Activated CD8-positive, alpha-beta memory T cell treated with anti-CD3 and anti-CD28 coated beads, Interleukin-2, amount 50 U/mL, for 1 hour (primary cell): Measurements from ENCODE around the gene UTP11.
"Not testable (repeated sequence)": the region's sequence is repeated elsewhere in the genome, so short reads cannot be mapped to it uniquely, and the experiment has no call there.

ENCODE experiments used
- DNase-seq: peaks from one replicate; pipeline ENCODE4 v3.0.0-alpha.2; 2020; ENCODE audit errors: extremely low read depth

UTP11 gene

DNA sequence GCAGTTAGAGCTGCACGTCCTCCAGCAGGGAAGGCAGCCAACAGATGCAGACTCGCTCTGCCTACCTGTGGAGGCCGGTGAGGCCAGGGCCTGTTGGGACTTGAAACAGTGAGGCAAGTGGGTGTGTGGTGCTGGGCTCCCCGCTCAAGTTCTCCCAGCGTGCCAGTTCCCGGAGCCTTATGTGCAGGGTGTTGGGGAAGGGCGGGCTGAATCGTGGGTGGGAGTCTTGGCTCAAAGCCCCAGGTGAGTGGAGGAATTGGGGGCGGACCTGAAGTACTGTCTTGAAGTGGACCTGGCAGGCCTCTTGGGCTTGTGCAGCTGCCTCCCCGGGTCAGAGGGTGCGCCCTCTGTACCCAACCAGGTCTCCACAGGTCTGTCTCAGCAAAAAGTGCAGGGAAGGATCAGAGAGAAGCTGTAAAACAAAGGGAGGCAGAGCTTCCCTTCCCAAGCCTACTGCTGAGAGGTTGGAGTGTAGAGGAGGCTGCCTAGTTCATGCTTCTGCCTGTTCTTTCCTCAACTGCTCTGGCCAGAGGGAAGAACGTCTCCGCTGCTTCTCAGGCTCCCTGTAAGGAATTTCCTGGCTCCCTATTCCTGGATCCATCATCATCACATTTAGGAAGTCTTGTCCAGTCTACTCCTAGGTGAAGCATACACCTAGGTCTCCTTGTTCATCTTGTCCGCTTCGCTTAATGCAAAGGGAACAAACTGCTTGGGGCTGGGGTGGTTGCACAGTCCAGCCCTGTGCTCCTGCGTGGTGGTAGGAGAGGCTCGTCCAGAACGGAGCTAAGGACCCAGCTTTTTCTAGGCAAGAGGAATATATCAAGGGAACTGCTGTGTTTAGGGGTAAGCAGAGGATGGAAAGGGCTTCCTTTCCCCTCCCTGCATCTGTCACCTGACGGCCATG lies 14.9 kb downstream of the UTP11 start:
- no peak for DNase-seq

DNA sequence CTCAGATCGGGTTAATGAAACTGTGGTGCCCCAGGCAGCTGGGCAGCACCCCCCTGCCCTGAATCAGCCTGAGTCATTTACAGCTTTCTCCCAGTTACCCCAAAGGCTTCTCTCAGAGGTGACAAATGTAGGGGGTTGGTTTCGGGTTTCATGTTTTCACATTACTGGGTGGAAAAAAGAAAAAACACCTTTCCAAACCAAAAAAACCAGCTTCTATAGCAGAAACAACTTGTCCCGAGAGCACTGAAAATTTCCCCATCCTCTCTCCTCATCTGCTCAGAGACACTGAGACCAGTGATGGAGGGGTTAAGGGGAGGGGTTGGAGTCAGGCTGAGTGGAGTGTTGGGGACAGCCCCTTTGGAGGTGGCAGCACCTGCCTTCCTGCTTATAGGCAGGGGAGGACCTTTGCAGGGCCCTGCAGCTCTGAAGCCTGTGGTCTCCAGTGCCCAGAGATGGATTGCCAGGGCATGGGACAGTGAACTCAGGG lies 15.6 kb downstream of the UTP11 start:
- DNase-seq: no peak

DNA sequence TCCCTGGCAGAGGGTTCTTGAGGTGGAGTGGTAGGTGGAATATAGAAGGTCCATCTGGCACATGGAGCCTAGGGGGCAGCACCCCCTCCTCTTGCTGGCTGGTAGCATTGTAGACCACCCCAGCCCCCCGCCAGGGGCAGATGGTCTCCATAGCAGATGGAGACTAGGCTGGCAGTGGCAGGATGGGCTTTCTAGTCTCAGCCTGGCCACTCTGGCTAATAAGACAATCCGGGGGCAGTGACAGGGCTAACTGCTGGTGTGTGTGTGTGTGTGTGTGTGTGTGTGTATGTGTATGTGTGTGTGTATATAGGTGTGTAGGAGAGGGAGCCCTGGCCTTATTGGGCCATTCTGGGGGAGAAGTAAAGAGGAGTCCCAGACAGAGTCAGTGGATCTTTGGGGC lies 16.1 kb downstream of the UTP11 start:
- DNase-seq: no peak

DNA sequence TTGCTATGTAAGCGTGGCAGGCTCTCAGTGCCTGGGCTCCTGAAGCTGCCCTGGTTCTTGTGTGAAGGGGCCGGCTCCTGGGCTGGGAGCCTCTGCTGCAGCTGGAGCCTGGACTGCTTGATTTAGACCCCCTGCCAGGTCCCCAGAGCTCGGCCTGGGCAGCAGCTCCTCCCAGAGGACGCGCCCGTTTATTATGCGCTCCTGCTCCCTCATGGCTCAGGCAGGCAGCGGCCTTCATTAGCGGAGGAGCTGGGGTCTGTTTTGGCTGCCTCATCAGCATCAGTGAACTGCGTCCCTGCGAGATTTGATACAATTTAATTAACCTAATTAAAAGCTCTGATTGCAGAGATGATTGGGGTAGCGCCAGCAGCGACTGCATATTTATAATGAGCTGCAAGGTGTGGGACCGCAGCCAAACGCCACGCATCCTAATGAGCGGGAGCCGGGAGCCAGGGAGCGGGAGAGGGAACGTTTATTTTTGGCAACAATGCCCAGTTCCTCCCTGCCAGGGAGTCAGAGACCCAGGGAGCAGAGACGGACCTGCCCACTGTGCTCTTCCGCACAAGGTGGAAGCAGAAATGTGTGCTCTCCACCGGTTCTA lies 16.6 kb downstream of the UTP11 start:
- DNase-seq: no peak

DNA sequence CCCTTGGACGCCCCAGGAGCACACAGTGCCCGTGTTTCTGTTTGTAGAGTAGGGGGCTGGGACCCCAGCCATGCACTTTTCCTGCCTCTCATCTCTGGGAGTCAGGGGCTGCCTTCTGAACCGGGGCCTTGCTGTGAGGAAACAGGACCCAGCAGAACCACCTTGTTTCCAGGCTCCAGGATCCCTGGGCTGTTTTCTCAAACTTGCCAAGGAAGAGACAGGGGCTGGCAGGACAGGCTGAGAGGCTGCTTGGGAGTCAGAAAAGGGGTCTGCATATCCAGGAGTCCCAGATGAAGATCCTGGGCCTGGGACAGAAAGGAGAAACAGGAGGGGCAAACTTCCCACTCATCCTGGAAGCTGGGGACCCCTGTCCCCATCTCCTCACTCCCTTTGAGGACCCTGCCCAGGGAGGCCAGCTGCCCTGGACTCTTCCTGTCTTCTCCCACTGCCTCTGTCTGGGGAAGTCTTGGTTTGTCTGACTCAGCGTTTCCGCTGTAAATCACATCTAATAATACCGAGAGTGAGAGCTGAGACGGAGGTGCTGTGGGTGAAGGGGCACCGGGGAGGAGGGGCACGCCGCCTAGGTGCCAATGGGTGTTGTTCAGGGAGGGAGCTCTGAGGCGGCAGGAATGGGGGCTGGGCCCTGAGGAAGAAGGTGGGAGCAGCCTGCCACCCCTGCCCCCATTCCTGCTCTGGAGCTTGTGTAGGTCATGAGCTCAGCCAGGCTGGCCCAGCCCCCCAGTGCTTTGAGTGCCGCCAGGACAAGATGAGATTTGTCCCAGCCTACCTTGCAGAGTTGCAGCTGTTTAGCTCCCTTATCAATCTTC lies 17.4 kb downstream of the UTP11 start:
- no peak for DNase-seq

DNA sequence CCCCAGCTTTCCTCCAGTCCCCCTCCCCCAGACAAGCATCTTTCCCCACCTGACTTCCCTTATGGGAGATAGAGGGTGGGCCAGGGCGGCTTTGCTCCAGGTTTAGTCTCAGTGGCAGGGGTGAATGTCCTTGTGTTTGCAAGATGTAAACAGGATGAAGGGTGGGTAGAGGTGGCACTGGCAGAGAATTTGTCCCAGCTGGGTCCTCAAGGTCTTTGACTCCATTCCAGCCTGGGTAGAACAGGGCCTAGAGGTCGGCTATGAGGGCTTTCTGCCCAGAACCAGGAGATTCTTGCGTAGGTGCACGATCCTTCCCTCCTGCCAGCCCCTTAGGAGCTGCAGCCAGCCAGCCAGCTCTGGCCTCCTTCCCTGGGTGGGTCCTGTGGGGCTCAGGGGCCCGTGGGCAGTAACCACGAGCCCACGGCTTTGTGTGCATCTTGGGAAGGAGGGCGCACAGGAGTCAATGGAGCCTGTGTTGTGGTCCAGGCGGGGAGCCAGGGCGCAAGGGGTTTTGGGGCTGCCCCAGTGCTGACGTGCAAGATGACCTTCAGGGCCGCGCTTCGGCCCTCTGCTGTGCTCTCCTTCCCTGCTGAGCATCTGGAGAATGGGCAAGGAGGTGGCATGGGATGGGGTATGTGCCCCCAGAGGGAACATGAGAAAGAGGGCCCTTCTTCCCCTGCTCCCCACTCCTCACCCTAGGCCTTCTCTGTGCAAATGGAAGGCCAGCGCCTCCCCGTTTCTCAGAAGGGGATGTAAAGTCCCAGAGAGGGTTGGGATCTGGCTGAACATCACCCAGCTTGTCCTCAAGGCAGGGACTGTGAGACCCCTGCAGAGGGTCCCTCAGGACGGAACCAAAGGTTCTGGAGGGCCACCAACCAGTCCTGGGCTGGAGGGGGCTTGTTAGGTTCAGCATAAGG lies 18.3 kb downstream of the UTP11 start:
- DNase-seq: no peak

DNA sequence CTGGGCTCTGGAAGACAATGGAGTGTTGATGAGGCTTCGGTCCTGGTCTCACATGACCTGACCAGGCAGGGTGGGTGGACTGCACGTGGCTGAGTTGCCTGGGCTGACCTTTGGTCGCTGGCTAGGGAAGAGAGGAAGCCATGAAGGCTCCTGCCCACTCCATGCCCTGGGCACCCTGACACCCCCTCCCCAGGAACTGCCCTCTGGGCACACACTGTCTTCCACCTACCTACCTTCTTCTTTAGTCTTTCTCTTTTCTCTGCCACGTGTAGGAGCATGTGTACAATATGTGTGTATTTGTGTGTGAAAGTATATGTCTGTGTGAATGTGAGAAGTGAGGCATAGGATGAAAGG lies 19.0 kb downstream of the UTP11 start:
- no peak for DNase-seq

DNA sequence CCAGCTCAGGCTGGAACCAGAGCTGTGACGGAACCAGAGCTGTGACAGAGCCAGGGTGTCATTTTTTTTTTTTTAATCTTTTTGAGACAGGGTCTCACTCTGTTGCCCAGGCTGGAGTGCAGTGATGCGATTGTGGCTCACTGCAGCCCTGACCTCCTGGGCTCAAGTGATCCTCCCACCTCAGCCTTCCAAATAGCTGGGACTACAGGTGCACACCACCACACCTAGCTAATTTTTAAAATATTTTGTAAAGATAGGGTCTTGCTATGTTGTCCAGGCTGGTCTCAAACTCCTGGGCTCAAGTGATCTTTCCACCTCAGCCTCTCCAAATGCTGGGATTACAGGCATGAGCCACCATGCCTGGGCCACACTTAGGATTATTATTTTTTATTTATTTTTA lies 20.5 kb downstream of the UTP11 start:
- DNase-seq: not testable (repeated sequence)

DNA sequence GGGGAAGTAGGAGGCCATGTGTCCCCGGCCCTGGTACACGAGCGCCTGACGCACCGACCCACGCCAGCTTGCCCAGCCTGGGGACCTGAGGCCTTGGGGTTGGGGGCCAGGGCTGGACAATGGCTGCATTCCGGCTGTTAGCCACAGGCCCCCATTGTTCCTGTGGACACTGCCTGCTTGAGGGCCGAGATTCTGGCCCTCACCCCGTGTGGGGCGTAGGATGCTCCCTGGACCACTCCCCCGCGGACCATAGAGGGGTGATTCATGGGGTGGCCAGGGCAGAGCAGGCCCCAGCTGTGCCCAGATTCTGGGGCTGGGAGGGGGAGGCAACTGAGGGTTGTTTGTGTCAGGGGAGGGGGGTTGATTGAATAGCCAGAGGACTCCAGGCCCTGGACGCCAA lies 22.3 kb downstream of the UTP11 start:
- no peak for DNase-seq

DNA sequence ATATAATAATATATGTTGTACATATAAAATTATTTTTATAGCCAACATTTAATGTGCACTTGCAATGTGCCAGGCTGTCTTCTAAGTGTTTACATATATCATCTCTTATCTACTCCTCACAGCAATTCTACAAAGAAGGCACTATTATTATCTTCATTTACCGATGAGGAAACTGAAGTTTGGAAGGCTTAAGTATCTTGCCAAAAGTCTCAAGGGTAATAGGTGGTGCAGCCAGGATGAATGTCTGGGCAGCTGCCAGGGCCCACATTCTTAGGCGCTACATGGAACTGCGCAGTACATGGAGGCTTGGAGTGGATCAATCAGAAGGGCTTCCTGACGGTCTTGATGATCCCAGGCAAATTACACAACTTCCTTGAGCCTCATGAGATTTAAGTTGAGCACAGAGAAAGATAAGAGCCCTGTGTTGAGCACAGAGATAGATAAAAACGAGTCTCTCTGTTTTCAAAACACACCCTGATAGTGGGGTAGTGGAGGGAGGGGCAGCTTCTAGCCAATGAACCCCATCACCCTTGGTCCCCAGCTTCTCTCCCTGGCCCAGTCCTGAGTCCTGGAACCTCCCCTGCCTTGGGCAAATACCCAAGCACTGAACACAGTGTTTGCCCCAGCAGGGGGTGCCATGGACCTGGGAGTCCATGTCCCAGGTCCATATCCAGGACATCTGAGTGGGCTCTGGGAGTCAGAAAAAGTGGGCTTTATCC lies 24.8 kb downstream of the UTP11 start:
- no peak for DNase-seq

DNA sequence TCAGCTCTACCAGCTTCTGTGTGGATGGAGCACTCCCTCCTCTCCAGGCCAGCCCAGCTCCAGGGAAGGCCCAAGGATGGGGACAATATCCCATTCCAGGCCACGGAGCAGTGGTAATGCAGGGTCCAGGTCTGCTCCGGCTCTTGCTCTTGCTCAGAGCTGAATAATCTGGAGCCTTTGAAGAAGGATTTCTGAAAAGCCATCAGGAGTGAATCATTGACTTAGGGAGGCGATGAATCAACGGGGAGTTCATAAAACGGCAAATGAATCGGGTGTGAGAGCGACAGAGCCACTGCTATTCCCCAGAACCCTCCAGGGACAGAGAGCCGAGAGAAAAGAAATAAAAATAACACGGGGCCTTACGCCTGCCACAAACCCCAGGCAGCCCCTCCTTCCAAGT lies 26.3 kb downstream of the UTP11 start:
- DNase-seq: no peak

DNA sequence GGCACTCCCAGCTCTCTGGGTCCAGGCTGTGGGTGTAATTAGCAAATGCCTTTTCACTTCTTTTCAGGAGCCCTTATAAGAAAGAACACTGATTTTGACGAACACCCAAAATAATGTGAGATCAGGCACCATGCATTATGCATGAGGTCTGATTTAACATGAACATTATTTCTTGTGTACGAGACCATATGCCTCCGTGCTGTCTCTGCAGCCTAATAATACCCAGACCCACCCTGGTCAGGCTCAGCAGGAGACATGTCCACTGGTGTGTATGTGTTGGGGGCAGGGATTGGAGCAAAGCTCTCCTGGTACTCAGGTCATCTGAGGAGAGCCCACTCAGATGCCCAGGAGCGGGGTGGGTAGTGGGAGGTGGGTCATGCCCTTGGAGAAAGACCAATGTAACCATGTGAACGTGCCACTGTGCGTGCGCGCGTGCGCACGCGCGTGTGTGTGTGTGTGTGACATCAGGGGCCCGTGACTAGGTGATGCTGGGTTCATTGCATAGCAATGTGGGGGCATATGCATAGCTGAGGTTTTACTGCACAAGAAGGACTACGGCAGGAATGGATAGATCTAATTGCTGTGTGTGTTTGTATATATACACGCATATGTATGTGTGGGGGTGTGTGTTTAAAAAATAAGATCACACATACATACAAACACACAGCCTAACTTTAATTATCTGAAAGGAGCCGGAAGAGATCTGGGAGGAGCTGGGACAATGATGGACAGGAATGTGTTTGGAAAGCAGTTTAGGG lies 27.0 kb downstream of the UTP11 start:
- DNase-seq: no peak

DNA sequence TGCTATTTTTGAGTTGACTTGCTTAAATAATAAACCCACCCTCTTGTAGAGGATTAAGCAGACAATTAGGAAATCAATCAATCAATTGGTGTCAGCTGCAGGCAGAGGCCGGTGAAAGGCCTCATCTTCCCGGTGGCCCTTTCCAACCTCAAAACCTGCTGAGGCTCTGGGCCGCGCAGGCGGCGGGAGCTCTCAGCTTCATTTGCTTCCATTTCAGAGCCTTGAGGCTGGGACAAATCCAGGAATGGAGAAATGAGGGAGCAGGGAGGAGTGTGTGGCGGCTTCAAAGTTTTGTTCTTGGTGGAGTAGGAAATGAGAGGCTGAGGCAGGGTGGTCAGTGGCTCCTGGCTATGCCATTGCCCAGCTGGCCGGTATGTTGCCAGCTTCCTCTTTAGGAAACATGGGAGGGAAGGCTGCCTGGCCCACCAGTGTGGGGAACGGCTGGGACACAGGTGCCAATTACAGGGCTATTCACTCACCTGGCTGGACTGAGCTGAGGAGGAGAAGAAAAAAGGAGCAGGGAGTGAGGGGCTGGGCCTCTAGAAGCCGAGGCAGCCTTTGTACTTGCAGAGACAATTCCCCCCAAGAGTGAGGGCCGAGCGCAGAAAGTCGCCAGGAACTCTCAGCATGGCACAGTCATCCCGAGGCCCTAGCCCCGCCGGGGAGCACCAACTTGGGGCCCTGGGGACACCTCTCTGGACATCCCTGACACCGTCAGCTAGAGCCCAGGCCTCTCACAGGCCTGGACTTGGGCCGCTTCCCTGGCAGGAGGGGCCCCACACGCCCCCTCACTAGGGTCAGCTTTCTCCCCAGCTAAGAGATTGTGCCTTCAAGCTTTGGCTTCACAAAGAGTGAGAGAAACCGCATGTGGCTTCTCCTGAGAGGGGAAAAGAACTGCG lies 29.7 kb downstream of the UTP11 start:
- no peak for DNase-seq

DNA sequence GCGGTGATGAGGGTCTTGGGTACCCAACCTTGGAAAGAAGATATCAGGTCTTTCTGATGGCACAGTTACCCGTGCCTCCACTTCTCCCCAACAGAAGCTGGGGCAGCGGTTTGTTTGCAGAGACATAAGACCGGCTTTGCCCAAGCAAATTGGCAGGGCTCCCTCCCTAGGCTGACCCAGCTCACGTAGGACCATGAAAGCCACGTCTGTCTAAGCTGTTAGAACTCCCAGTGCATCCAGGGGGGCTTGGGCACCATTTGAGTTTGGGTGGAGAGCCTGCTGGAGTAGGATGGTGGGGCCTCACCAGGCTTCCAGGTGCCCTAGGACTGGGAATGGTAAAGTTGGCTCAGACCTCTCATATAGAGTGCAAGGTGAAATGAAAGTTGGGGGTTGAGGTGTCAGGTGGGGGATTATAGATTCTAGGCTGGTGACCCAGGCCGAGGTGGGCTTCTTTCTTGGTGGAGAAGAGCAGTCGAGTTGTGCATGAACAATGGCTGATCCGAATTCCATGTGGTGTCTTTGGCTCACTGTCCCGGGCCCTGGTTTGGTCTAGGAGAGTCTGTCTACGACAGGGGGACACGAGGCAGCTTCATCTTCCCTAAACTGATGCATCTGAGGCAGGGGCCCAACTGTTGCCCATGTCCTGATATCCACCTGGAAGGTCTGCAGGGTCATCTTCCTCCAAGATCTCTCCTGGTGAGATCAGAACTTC lies 30.7 kb downstream of the UTP11 start:
- DNase-seq: no peak

DNA sequence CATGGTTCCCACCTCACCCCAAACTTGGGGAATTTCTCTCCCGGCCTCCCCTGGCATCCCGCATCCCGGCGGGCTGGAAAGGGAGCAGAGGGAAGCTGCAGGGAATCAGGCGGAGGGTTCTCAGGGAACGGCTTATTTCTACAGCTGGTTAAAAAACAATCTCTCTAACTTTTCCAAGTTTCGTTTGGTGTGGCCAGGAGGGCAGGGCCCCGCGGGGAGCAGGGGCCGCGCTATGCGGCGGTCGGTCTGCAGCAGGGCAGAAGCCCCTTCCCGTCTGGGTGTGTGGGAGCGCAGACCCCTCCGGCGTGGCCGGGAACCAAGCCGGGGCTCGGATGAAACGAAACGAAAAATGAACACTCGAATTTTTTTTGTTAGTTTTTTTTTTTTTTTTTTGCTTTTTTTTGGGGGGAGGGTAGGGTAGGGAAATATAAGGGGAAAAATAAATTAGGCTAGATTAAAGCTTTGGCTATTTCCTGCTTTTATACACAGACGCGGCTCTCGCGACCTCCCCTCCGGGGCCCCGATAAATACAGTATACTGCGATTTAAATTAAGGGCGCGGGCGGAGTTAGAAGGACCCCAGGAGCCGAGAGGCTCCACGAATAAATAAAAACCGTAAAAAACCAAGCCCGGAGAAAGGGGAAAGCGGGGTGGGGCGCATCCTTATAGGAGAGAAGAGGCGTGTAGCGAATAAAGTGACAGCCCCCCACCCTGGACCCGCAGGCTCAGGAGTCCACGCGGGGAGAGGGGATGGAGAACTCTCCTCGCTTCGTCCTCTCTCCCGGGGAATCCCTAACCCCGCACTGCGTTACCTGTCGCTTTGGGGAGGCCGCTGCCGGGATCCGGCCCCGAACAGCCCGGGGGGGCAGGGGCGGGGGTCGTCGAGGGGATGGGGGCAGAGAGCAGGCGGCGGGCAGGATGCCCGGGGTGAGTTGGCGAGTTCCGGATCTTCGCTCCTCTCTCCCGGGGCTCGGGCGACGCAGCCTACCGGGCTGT lies 32.0 kb downstream of the UTP11 start:
- DNase-seq: no peak

DNA sequence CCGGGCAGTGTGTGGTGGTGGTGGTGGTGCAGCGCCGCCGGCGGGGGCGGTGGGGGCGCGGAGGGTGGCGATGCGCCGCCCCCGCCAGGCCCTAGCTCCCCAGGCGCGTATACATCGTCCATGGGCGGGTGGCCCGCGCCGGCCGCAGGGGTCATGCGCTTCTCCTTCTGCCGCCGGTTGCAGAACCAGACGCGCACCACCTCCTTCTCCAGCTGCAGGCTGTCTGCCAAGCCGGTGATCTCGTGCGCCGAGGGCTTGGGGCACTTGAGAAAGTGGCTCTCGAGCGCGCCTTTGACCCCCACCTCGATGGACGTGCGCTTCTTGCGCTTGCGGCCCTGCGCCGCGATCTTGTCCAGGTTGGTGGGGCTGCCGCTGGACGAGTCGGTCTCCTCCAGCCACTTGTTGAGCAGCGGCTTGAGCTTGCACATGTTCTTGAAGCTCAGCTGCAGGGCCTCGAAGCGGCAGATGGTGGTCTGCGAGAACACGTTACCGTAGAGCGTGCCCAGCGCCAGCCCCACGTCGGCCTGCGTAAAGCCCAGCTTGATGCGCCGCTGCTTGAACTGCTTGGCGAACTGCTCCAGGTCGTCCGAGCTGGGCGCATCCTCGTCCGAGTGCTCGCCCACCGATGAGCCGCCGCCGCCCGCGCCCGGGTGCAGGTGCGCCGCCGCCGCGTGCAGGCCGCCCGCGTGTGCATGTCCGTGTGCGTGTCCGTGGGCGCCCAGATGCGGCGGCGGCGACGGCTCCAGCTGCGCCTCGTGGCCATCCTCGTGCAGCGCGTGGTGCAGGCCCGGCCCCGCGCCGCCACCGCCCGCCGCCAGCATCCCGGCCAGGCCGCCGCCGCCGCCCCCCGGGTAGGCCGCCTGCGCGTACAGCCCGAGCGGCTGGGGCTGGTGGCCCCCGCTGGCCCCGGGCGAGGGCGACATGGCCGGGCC lies 33.1 kb downstream of the UTP11 start:
- no peak for DNase-seq
